Chondrocyte (in vitro differentiated cells): ENCODE data around the gene ANKRD11. TPM values are rescaled to one million over a fixed set of nuclear protein-coding genes. Genes with fewer than 3 reads are reported as not detected.

Experiments
- DNase-seq: peaks from one replicate; pipeline ENCODE4 v3.0.0; 2021; ENCODE audit warnings: mixed read lengths, low spot score
- H3K27ac Mint-ChIP-seq: one replicate; pipeline ENCODE4 v1.8.0; 2021; ENCODE audit warnings: mild to moderate bottlenecking, moderate library complexity, mixed read lengths; ENCODE audit not compliant: unreplicated experiment
- H3K27me3 Mint-ChIP-seq: 2 replicates; pipeline ENCODE4 v1.8.0; 2021; ENCODE audit warnings: low read depth, mixed read lengths
- H3K36me3 Mint-ChIP-seq: 2 replicates; pipeline ENCODE4 v1.8.0; 2021; ENCODE audit warnings: low read depth, mixed read lengths
- H3K4me1 Mint-ChIP-seq: 2 replicates; pipeline ENCODE4 v1.8.0; 2021; ENCODE audit warnings: low read depth, mild to moderate bottlenecking, mixed read lengths
- H3K4me3 Mint-ChIP-seq: one replicate; pipeline ENCODE4 v1.8.0; 2021; ENCODE audit warnings: mild to moderate bottlenecking, moderate library complexity, mixed read lengths; ENCODE audit not compliant: unreplicated experiment
- H3K9me3 Mint-ChIP-seq: 2 replicates; pipeline ENCODE4 v1.8.0; 2021; ENCODE audit warnings: low read depth, mixed read lengths
- total RNA-seq: library from RNA; stranded (reverse); gene quantifications from 3 replicates; pipeline ENCODE4 v1.2.1, GENCODE V29; 2021
- TF ChIP-seq, protein P1 (sequence below): fragments of 200-600 bp; sonication (generic); IDR thresholded peaks from 2 replicates; pipeline ENCODE4 v1.5.0; 2021; ENCODE audit warnings: antibody characterized with exemption, mild to moderate bottlenecking, moderate library complexity

The ANKRD11 gene
- total RNA-seq, 1 donor from 2014 or later = 180 TPM

DNA sequence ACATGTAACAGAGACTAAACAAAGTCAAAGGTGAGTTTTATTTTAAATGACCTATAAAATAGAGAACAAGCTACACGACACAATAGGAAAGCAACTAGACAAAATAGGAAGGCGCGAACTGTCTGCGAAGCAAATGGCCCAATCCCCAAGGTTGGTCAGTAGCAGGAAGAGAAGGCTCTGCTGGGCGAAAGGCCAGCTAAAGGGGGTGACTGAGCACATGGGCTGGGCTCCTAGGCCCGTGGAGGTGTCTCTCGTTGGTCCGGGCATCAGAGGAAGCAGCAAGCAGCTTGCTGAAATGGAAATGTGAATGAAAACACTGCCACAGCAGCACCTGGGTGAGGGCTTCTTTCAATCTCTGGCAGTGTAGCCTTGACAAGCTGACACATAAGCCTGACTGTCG lies 143.5 kb downstream of the ANKRD11 start:
- Mint-ChIP-seq H3K9me3 (no peaks in the 10 kb centered on the region), H3K27me3 (no peaks in the 10 kb centered on the region), H3K36me3 (peaks cover 2% of the 10 kb centered on the region), H3K4me3 (no peak overlapping the region), H3K4me1 (peaks cover 71% of the 10 kb centered on the region), H3K27ac (no peak overlapping the region)
- DNase-seq = no peak
- TF ChIP-seq, protein P1, sequence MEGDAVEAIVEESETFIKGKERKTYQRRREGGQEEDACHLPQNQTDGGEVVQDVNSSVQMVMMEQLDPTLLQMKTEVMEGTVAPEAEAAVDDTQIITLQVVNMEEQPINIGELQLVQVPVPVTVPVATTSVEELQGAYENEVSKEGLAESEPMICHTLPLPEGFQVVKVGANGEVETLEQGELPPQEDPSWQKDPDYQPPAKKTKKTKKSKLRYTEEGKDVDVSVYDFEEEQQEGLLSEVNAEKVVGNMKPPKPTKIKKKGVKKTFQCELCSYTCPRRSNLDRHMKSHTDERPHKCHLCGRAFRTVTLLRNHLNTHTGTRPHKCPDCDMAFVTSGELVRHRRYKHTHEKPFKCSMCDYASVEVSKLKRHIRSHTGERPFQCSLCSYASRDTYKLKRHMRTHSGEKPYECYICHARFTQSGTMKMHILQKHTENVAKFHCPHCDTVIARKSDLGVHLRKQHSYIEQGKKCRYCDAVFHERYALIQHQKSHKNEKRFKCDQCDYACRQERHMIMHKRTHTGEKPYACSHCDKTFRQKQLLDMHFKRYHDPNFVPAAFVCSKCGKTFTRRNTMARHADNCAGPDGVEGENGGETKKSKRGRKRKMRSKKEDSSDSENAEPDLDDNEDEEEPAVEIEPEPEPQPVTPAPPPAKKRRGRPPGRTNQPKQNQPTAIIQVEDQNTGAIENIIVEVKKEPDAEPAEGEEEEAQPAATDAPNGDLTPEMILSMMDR = no peak

DNA sequence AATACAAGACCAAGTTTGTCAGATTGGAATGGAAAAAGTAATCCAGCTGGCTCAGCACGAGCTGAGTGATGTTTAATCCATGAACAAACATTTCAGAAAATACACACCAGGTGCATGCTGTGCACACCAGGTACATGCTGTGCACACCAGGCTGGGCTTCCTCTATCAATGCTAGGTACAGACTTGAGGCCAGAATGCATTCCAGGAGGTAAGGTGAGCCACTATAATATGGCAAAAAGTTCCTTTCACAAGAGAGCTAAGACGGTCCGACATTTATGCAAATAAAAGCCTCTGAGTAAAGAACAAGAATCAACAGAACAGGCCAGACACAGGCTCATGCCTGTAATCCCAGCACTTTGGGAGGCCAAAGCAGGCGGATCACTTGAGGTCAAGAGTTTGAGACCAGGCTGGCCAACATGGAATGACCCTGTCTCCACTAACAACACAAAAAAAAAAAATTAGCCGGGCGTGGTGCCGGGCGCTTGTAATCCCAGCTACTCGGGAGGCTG lies 144.7 kb downstream of the ANKRD11 start:
- peaks cover 68% of the 10 kb centered on the region for H3K4me1 Mint-ChIP-seq
- TF ChIP-seq, protein P1 = no peak
- no peak for DNase-seq
- H3K27me3 Mint-ChIP-seq = no peaks in the 10 kb centered on the region
- peak overlapping the region; percentile 84 for H3K27ac Mint-ChIP-seq
- H3K36me3 Mint-ChIP-seq = no peaks in the 10 kb centered on the region
- H3K4me3 Mint-ChIP-seq = no peak overlapping the region
- H3K9me3 Mint-ChIP-seq = no peaks in the 10 kb centered on the region

DNA sequence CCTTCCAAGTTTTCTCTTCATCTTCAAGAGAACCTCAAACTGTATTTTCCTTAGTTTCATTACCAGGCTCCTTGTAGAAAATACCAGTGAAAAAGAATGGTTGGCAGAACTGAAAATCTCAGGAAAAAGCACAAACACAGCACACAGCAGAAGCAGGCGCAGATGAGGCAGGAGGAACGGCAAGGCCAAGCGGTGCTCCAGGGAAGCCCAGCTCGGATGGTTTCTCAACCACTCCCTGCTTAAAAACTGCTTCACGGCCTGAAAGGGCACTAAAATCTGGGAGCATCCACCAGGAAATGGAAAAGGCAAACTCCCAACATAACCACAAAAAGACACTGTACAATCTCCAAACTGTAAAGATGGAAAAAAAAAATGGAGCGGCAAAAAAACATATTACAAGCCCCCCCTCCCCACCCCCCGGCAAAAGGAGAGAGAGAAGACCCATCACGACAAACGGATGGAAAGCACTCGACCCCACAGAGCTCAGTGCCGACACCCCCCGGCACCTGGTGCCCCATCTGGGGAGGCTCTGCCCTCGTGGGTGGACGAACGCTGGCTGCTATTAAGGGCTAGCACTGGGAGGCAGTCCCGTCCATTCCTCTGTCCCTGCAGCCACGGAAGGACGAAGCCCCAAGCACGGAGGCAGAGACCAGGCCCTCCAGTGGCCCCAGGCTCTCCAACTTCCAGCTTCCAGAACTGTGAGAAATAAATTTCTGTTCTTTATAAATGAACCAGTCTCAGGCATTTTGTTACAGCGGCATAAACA lies 145.3 kb downstream of the ANKRD11 start:
- TF ChIP-seq, protein P1 = peak; percentile 33
- no peak overlapping the region for H3K4me3 Mint-ChIP-seq
- H3K36me3 Mint-ChIP-seq = no peaks in the 10 kb centered on the region
- H3K27ac Mint-ChIP-seq = peak overlapping the region; percentile 84
- peaks cover 65% of the 10 kb centered on the region for H3K4me1 Mint-ChIP-seq
- H3K27me3 Mint-ChIP-seq = no peaks in the 10 kb centered on the region
- no peaks in the 10 kb centered on the region for H3K9me3 Mint-ChIP-seq
- no peak for DNase-seq

DNA sequence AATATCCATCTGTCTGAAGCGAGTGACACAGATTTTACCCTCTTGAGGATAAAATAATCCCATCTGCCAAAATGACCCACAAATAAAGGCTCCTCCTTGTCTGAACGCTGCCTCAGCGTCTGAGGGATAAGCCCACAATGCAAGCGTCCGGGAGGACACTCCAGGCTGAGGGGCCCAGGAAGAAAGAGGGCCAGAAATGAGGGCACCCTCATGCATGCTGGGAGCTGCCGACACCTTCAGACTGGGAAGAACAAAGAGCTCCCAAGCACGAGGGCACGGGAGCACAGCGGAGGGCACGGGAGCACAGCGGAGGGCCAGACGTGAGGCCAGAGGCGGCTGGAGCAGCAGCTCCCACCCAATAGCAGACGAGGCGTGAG lies 145.9 kb downstream of the ANKRD11 start:
- DNase-seq = no peak
- Mint-ChIP-seq H3K27ac (peak overlapping the region; percentile 84), H3K4me3 (no peak overlapping the region), H3K27me3 (no peaks in the 10 kb centered on the region), H3K4me1 (peaks cover 64% of the 10 kb centered on the region), H3K36me3 (no peaks in the 10 kb centered on the region), H3K9me3 (no peaks in the 10 kb centered on the region)
- TF ChIP-seq, protein P1 = no peak

DNA sequence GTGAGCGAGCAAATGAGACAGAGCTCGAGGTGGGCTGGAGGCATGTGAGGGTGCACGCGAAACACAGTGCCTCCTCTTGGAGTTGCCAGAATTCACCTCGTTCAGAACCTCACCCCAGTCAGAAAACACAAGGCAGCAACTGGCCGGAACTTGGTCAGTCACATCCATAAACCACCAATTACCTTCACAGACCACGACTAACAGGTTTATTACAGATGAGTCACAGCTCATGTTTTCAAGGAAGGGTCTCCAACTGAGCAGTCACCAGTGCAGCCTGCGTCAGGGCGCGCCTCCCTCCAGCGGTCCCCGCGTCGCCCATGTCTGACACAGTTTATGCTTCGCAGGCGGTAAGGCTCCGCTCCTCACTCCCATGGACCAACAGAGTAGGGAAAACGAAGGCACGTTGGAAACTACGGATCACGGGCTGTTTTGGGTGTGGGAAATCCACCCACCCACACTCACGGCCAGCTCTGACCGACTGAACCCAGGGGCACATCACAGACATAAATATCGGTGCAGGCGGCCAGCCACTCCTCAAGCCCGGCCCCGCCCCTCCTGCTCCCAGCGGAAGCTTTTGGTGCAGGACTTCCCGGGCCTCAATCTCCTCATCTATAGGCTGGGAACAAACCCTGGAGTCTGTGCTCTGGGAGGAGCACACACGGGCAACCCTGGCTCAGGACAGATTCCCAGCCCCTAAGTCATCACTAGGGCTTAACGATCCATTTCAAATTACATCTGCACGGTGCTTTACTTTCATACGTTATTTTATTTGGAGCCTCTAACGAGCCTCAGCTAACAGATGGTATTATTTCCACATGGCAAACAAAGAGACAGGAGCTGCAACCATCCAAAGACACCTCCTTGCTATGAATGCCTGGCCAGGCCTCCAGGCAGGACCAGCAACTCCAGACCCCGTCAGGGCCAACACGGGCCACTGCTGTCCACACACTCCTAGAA lies 146.6 kb downstream of the ANKRD11 start:
- no peaks in the 10 kb centered on the region for H3K36me3 Mint-ChIP-seq
- peaks cover 68% of the 10 kb centered on the region for H3K4me1 Mint-ChIP-seq
- no peak overlapping the region for H3K4me3 Mint-ChIP-seq
- H3K27ac Mint-ChIP-seq = peak overlapping the region; percentile 84
- TF ChIP-seq, protein P1 = no peak
- no peak for DNase-seq
- H3K9me3 Mint-ChIP-seq = no peaks in the 10 kb centered on the region
- H3K27me3 Mint-ChIP-seq = no peaks in the 10 kb centered on the region
